Activated naive CD8-positive, alpha-beta T cell (primary cell): Measurements from ENCODE around the gene OGFOD2.
A peak's percentile ranks its signal among the peaks of the same experiment; 100 is the strongest.
"Not testable (repeated sequence)": the region's sequence is repeated elsewhere in the genome, so short reads cannot be mapped to it uniquely, and the experiment has no call there.

ENCODE experiments used
- H3K27ac Mint-ChIP-seq: one replicate; pipeline ENCODE4 v1.8.0; 2021; ENCODE audit warnings: mixed read lengths
- H3K27me3 Mint-ChIP-seq: one replicate; pipeline ENCODE4 v1.8.0; 2021; ENCODE audit warnings: mixed read lengths
- H3K36me3 Mint-ChIP-seq: one replicate; pipeline ENCODE4 v1.8.0; 2021; ENCODE audit warnings: mixed read lengths
- H3K4me1 Mint-ChIP-seq: one replicate; pipeline ENCODE4 v1.8.0; 2021; ENCODE audit warnings: low read depth, mixed read lengths
- H3K4me3 Mint-ChIP-seq: one replicate; pipeline ENCODE4 v1.8.0; 2021; ENCODE audit warnings: mild to moderate bottlenecking, mixed read lengths
- H3K9me3 Mint-ChIP-seq: one replicate; pipeline ENCODE4 v1.8.0; 2021; ENCODE audit warnings: low read depth, mixed read lengths

The OGFOD2 gene

DNA sequence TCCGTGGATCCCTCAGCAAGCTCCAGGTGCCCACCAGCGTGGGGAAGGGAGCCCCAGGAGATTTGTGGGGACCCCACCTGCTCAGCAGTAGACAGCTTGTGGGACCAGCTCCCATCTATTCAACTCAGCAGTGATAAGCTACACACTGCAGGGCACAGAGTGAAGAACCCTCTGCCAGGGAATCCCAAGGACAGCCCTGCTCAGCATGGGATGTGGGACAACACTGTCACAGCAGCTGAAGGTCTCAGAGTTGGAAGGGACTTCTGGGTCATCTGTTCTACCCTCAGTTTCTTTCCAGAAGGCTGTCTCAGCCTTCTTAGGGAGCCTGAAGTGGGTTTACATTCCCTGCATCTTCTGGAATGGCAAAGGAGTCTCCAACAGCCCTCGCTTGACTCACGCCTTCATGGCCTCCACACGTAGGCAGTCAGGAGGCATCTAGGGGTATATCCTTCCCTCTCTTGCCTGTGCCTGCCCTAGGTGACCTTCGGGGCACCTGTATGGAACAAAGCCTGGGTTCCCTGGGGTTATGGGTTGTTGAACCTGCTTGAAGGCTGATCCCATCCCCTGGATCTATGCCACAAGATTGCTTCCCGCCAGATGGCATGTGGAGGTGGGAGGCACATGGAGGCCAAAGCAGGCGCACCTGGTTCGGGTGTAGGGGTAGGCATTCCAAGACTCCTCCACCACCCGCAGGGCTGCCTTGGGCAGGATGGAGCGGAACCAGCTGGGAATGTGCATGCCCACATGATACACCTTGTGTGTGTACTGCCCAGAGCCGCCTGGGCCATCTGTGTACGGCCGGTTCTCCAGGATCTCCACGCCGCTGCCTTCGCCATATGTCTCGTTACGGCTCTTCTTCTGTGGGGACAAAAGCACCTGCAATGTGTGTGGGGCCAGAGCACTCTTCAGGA lies 38.4 kb downstream of the OGFOD2 start:
- Mint-ChIP-seq H3K4me3 (no peak overlapping the region), H3K27me3 (no peaks in the 10 kb centered on the region), H3K27ac (no peak overlapping the region), H3K4me1 (no peaks in the 10 kb centered on the region), H3K9me3 (no peaks in the 10 kb centered on the region), H3K36me3 (peaks cover 2% of the 10 kb centered on the region)

DNA sequence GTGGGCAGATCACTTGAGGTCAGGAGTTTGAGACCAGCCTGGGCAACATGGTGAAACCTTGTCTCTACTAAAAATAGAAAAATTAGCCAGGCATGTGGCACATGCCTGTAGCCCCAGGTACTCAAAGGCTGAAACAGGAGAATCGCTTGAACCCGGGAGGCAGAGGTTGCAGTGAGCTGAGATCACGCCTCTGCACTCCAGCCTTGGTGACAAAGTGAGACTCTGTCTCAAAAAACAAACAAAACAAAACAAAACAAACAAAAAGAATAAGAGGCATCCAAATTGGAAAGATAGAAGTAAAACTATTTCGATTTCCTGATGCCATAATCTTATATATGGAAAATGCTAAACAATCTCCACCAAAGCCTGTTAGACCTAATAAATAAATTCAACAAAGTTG lies 39.4 kb downstream of the OGFOD2 start:
- H3K4me1 Mint-ChIP-seq, H3K27ac Mint-ChIP-seq, H3K27me3 Mint-ChIP-seq, H3K9me3 Mint-ChIP-seq, H3K36me3 Mint-ChIP-seq, H3K4me3 Mint-ChIP-seq: not testable (repeated sequence)

DNA sequence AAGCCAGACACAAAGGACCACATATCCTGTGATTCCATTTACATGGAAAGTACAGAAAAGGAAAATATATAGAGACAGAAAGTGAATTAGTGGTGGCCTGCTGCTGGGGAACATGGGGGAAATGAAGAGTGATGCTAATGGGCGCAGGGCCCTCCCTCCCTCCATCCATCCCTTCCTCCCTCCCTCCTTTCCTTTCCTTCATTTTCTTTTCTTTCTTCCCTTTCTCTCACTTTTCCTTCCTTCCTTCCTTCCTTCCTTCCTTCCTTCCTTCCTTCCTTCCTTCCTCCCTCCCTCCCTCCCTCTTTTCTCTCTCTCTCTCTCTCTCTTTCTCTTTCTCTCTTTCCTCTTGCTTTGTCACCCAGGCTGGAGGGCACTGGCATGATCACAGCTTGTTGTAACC lies 42.7 kb downstream of the OGFOD2 start:
- no peak overlapping the region for H3K27ac Mint-ChIP-seq
- H3K4me3 Mint-ChIP-seq = no peak overlapping the region
- peaks cover 6% of the 10 kb centered on the region for H3K4me1 Mint-ChIP-seq
- H3K36me3 Mint-ChIP-seq = peaks cover 2% of the 10 kb centered on the region
- H3K27me3 Mint-ChIP-seq = no peaks in the 10 kb centered on the region
- no peaks in the 10 kb centered on the region for H3K9me3 Mint-ChIP-seq

- H3K27ac Mint-ChIP-seq = peak overlapping the region; percentile 16
- H3K27me3 Mint-ChIP-seq = no peaks in the 10 kb centered on the region
- peaks cover 4% of the 10 kb centered on the region for H3K36me3 Mint-ChIP-seq
- no peaks in the 10 kb centered on the region for H3K9me3 Mint-ChIP-seq
- H3K4me1 Mint-ChIP-seq = peaks cover 18% of the 10 kb centered on the region
- H3K4me3 Mint-ChIP-seq = no peak overlapping the region
These were observed 44.7 kb downstream of the OGFOD2 start for GRCh38 chr12:123019841-123020138.

- H3K4me3 Mint-ChIP-seq = no peak overlapping the region
- H3K27me3 Mint-ChIP-seq = no peaks in the 10 kb centered on the region
- H3K9me3 Mint-ChIP-seq = no peaks in the 10 kb centered on the region
- peaks cover 27% of the 10 kb centered on the region for H3K4me1 Mint-ChIP-seq
- peaks cover 4% of the 10 kb centered on the region for H3K36me3 Mint-ChIP-seq
- peak overlapping the region; percentile 66 for H3K27ac Mint-ChIP-seq
These were observed 46.9 kb downstream of the OGFOD2 start for GRCh38 chr12:123021688-123022604.

DNA sequence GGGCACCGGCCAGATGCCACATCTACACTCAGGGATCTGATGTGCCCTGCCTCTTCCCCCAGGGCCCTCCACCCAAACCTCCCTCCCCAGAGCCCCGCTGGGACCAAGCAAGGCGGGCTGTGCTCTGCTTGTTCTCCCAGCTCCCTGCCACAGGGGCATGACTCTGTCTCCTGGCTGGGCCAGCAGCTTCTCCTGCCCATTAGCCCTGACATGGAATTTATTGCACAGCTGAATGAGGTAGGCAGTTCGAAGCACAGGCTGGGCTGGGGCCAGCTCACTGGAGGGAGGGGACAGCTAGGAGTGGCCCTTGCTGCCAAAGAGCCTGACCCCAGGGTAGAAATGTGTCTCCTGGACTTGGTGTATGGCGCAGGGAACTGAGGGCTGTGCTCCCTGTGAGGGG lies 47.8 kb downstream of the OGFOD2 start:
- Mint-ChIP-seq H3K4me1 (peaks cover 27% of the 10 kb centered on the region), H3K36me3 (peaks cover 4% of the 10 kb centered on the region), H3K27ac (no peak overlapping the region), H3K9me3 (no peaks in the 10 kb centered on the region), H3K27me3 (no peaks in the 10 kb centered on the region), H3K4me3 (no peak overlapping the region)

DNA sequence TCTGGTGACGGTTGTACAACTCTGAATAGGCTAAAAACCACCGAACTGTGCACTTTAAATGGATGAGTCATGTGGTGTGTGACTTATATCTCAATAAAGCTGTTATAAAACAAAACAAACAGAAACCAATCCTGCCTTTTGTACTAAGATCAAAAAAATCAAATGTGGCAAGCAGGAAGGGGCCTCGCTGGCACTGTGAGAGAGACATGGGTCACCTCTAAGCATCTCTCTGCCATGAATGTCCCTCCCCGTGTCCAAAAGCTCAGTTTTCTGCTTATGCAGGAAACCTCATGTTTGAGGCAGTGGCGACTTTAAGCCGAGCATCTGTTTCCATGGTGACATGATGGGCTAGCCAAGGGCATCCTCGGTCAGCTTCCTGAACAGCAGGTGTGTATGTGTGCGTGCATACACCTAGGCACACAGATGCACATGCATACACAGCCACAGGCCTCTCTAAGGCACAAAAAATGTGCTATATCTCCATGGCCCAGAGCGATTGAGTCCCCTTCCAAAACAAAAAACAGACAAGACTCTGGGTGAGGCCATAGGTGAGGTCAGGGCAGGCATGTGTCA lies 49.9 kb downstream of the OGFOD2 start:
- Mint-ChIP-seq H3K4me1 (peaks cover 23% of the 10 kb centered on the region), H3K4me3 (no peak overlapping the region), H3K9me3 (no peaks in the 10 kb centered on the region)

GRCh38 chr12:123026094-123026853 lies 51.2 kb downstream of the OGFOD2 start:
- Mint-ChIP-seq H3K4me1 (peaks cover 23% of the 10 kb centered on the region), H3K4me3 (no peak overlapping the region), H3K27ac (peak overlapping the region; percentile 22), H3K9me3 (no peaks in the 10 kb centered on the region), H3K36me3 (peaks cover 2% of the 10 kb centered on the region), H3K27me3 (no peaks in the 10 kb centered on the region)

More for the DNA sequence above, 49.9 kb downstream of the OGFOD2 start:
- Mint-ChIP-seq H3K27ac (peak overlapping the region; percentile 79), H3K27me3 (no peaks in the 10 kb centered on the region), H3K36me3 (peaks cover 2% of the 10 kb centered on the region)

- no peaks in the 10 kb centered on the region for H3K27me3 Mint-ChIP-seq
- H3K4me1 Mint-ChIP-seq = peaks cover 23% of the 10 kb centered on the region
- no peak overlapping the region for H3K27ac Mint-ChIP-seq
- H3K4me3 Mint-ChIP-seq = no peak overlapping the region
- H3K36me3 Mint-ChIP-seq = peaks cover 4% of the 10 kb centered on the region
- no peaks in the 10 kb centered on the region for H3K9me3 Mint-ChIP-seq
These were observed 52.8 kb downstream of the OGFOD2 start for GRCh38 chr12:123027726-123028445.

GRCh38 chr12:123028475-123028874 lies 53.4 kb downstream of the OGFOD2 start:
- peaks cover 6% of the 10 kb centered on the region for H3K36me3 Mint-ChIP-seq
- no peak overlapping the region for H3K27ac Mint-ChIP-seq
- H3K9me3 Mint-ChIP-seq = no peaks in the 10 kb centered on the region
- no peak overlapping the region for H3K4me3 Mint-ChIP-seq
- H3K4me1 Mint-ChIP-seq = peaks cover 27% of the 10 kb centered on the region
- H3K27me3 Mint-ChIP-seq = no peaks in the 10 kb centered on the region

GRCh38 chr12:123029550-123029949 lies 54.5 kb downstream of the OGFOD2 start:
- no peak overlapping the region for H3K4me3 Mint-ChIP-seq
- peaks cover 29% of the 10 kb centered on the region for H3K4me1 Mint-ChIP-seq
- H3K27ac Mint-ChIP-seq = peak overlapping the region; percentile 13
- H3K9me3 Mint-ChIP-seq = no peaks in the 10 kb centered on the region
- H3K27me3 Mint-ChIP-seq = no peaks in the 10 kb centered on the region
- peaks cover 8% of the 10 kb centered on the region for H3K36me3 Mint-ChIP-seq
